Stimulated activated CD8-positive, alpha-beta memory T cell treated with anti-CD3 and anti-CD28 coated beads, Interleukin-4, amount 100 ng/mL, for 24 hours (primary cell): Measurements from ENCODE around the gene TRIM69.

Experiments
- DNase-seq: peaks from one replicate; pipeline ENCODE4 v3.0.0-alpha.2; 2020; ENCODE audit warnings: low read depth

TRIM69 gene

GRCh38 chr15:44804298-44805046 is 68.1 kb downstream of the TRIM69 start:
- no peak for DNase-seq

- no peak for DNase-seq
Measured at GRCh38 chr15:44808557-44808956, 72.2 kb downstream of the TRIM69 start.

GRCh38 chr15:44810237-44810636 is 73.9 kb downstream of the TRIM69 start:
- DNase-seq, result no peak

GRCh38 chr15:44811337-44811736 is 75.0 kb downstream of the TRIM69 start:
- no peak for DNase-seq

GRCh38 chr15:44812029-44812517 is 75.7 kb downstream of the TRIM69 start:
- DNase-seq, result no peak

GRCh38 chr15:44813231-44813630 is 76.9 kb downstream of the TRIM69 start:
- DNase-seq, result no peak
